Embryonic facial prominence (tissue), 1 donor: Measurements from ENCODE around the gene WNK3.
A peak's percentile ranks its signal among the peaks of the same experiment; 100 is the strongest.
"Not testable (repeated sequence)": the region's sequence is repeated elsewhere in the genome, so short reads cannot be mapped to it uniquely, and the experiment has no call there.

ENCODE experiments used
- DNase-seq: peaks from one replicate; pipeline ENCODE4 v3.0.0-alpha.2; 2016; ENCODE audit errors: extremely low spot score

The WNK3 gene

DNA sequence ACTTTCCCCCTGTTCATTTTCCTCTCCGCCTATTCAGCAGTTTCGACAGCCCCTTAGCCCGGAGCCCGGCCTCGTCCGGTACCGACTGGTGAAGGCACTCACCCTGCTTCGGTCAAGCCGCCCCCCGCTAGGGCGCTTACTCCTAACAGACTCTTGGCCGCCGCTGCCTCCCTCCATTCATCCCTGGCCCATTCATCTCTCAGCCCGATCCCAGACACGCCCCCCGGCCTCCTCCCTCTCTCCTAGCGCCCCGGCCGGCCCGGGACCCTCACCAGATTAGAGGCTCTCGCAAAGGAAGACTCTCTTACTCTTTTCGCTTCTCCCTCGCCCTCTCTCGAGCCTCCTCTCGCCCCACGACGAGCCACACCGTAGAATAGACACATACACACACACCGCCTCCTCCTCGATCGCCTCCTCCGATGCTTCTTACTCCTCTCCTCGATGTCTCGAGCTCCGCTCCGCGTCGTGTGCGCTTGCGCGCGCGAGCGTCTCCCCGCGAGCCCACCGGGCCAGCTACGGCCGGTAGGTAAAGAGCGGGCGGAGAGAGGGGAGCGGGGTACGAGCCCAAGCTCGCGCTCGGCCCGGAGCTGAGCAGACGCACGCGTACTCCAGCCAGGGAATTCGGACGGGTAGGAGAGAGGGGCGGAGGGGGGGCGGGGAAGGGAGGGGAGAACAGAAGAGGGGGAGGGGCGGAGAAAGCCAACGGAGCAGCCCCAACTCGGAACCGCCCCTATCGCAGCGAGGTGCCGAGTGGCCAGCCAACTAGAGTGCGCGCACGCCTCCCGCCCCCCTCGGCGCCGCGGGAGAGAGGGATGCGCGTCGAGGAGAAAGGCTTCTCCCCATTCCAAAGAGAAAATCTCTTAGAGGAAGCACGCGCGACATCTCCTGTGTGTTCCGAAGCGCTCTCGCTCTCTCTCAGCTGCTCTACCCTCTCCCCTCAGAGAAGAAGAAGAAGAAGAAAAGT lies at the start of gene WNK3:
Gene WNK3 (minus strand): TSS at position 633 of the 964 bp plus-strand sequence.
- DNase-seq = peak; percentile 75

DNA sequence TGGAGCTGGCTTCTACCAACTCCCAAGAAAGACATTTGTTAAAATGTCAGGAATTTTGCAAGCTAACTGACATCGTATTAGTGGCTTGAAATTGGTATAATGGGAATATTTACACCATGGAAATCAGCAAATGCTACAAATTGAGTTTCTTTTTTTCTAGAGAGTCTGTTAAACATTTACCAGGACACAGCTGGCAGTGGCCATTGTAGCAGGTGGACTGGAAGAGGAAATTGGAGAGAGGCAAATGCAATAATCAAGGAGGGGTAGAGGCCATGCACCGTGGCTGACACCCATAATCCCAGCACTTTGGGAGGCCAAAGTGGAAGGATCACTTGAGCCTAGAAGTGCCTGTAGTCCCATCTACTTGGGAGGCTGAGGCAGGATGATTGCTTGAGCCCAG lies 49.4 kb upstream of the WNK3 start:
- DNase-seq = no peak

DNA sequence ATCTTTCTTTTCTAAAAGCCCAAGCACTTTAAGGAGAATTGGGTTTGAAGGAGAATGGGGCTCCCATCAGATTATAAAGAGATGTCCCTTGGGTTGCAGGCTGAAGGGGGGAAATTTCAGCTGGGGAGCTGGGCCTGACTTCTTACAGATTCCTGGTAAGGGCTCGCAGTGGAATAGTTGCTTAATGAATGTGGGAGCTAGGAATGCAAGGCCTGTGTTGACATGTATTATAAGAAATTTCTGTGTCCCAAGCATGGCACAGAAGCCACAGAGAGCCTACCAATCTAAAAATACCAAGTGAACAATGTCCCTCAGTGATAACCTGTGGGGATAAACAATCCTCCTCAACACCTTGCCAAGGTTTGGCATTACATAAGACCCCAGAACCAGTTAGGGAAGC lies 39.3 kb upstream of the WNK3 start:
- no peak for DNase-seq

DNA sequence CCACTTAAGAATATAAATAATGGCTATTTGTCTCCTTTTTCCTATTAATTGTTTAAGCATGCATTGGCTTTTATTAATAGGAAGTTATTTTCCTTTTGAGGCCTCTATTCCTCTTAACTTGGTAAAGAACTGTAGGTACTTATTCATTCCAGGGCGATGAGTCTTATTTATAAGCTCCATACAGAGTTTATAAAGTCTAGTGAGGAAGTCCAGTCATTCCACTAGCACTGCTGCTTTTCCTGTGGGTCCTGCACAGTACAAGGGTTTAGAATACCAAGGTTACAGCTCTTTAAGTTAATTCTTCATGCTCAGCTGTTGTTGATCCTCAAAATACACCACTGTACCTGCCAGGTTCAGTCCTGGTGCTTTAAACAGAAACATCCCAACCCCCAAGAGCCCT lies 28.5 kb upstream of the WNK3 start:
- no peak for DNase-seq

DNA sequence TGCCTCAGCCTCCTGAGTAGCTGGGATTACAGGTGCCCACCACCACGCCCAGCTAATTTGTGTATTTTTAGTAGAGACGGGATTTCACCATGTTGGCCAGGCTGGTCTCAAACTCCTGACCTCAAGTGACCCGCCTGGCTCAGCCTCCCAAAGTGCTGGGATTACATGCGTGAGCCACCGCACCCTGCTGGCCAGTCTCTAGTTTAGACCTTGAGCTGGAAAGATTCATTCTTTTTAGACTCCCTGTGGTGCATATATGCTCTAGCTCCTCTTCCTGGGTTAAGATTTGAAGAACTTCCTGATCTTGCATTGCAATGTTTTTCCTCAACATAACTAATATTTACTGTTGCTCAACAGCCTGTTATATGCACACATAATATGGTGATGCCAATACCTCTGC lies 26.8 kb upstream of the WNK3 start:
- DNase-seq = not testable (repeated sequence)

DNA sequence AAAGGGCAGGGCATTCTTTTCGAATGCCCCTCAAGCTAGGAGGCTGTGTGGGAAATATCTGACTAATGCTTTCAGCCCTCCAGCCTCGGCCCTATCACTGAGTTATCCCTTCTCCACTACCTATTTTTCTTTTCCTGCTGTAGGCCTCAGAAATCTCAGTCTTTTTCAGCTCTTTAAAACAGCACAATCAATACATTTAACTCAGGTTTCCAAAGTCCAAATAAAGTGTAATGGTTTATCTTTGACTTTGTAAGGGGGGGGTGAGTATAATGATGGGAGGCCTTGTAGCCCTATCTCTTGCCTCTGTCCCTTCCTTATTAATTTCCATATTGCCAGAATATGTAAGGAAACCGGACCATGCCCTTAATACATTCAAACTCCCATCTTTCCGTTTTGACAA lies 1.6 kb upstream of the WNK3 start:
- DNase-seq = no peak

DNA sequence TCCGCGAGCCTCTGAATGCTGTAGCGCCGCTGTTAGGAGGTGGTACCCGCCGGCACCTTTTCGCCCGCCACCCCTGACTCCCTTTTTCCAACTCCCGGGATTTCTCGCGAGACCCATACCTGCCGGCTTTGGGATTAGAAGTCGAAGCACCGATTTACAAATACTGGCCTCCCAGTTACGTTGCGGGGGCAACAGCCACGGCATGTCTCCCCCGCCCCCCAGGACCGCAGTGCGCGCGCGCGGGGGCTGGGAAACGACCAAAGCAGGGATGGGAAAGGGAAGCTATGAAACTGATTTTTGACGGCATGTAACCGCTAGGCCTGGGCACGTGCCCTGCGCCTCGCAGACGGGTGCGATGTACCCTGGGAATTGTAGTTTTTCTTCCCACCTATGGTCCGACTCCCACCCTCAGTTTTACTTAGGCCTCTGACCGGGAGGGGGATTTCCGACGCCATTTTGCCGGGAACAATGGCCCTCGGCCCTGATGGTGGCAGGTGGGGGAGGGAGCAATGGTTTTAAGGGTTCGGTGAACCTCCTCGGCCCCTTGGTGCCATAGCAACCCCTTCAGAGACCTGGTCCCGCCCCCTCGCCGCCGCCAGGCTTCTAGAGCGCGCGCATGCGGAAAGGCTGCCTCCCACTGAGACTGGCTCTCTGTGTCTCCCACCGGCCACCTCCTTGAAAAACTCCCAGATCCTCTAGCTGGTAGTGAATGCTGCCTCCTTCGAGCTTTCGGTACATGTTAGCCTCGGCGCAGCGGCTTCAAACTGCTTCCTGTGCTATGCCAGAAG lies 772 bp upstream of the WNK3 start:
- DNase-seq = peak; percentile 79

DNA sequence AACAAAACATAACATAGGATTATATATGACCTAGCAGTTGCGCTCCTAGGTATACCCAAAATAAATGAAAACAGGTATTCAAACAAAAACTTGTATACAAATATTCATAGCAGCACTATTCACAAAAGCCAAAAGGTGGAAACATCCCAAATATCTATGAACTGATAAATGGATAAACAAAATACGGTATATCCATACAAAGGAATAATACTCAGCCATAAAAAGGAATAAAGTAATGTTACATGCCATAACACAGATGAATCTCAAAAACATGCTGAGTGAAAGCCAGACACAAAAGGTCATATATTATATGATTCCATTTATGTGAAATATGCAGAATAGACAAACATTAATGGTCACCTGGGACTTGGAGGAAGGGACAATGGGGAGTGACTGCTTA lies 5.2 kb downstream of the WNK3 start:
- DNase-seq = no peak

DNA sequence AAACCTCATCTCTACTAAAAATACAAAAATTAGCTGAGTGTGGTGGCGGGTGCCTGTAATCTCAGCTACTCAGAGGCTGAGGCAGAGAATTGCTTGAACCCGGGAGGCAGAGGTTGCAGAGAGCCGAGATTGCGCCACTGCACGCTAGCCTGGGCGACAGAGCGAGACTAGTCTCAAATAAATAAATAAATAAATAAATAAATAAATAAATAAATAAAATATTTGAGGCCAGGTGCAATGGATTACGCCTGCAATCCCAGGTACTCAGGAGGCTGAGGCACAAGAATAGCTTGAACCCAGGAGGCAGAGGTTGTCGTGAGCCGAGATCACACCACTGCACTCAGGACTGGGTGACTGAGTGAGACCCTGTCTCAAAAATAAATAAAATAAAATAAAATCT lies 20.5 kb downstream of the WNK3 start:
- not testable (repeated sequence) for DNase-seq

DNA sequence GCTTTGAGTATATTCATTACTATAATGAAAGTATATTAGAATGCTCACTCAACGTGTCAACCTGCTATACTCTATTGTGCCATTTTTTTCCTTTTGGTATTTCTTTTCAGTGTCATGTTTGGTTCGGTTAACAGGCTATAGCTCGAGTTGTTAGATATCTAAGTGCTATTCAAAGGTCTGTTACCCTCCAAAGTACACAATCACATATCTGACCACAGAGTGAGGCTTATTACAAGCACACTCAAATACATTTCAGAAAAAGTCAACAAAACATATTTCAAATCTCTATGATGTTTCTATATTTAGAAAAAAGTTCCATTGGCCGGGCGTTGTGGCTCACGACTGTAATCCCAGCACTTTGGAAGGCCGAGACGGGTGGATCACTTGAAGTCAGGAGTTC lies 32.8 kb downstream of the WNK3 start:
- DNase-seq = no peak

DNA sequence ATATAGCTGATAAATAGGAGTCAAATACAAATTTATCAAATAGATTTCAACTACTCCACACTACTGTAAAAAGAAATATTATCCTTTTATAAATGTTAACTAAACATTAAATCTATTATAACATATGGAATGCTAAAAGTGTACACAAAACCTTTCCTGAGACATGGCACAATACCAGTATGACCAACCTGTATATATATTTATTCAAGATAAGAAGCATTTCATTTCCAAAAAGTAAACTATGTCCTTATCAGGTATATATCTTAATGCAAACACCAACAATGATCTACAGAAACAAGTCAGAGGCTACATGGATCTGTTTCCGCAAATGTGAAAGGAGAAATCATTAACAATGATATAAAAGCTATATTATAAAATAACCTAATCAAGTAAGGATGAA lies 37.8 kb downstream of the WNK3 start:
- DNase-seq = no peak

DNA sequence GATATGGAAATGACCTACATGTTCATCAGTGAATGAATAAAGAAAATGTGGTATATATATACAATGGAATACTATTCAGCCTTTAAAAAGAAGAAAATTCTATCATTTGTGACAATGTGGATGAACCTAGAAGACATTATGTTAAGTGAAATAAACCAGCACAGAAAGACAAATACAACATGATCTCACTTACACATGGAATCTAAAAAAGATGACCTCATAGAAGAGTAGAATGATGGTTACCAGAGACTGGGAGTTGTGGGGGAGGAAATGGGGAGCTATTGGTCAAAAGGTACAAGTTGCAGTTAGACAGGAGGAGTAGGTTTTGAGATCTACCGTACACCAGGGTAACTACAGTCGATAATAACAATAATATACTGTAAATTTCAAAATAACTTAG lies 51.5 kb downstream of the WNK3 start:
- DNase-seq = no peak

DNA sequence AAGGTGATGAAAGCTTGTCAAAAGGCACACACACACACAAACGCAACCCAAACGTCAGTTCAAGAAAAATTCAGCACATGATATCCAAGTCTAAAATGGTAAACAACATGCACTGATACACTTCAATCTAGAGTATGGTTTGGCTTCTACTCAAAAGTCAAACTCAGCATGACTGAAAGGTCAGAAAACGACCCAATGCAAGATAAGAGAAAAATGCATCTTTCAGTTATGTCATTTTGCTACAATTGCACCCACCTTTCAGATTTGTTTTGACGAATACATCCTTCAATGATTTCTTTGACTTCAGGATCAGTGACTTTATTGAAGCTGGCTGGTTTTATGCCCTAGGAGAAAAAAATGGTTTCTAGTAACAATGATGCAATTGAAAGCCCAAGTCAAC lies 56.3 kb downstream of the WNK3 start:
- no peak for DNase-seq

DNA sequence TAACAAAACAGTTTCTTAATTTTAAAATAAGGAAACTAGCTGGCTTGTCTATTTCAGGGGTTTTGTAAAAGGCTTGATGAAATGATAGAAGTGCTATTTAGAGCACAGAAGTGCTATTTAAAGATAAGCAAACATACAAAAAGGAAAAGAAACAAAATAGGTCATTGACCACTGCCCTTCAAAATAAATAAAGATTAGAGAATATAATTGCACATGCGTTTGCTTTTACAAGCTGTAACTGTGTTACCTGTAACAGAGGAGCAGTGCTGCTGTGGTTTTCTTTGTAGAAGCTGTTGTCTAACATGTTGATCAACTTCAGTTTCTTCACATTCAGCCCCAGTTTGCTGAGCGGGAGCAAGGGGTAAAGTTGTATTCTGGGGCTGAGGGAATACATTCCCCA lies 63.5 kb downstream of the WNK3 start:
- DNase-seq = no peak

DNA sequence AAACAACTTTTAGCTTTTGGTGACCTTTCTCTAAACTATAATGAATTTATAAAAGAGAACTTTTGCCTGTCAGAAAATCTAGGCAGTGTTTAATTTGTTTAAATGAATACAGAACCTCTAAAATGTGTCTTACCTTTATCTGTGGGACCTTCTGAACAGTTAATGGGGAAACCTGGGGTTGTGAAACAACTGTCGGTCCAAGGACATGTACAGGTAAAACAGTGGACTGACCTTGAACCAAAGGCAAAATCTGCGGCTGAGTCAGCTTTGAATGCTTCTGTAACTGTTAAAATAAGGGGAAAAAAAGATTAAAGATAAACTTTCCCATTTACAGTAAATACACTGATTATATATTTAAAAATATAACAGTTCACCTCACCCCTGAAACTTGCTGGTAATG lies 65.1 kb downstream of the WNK3 start:
- no peak for DNase-seq

DNA sequence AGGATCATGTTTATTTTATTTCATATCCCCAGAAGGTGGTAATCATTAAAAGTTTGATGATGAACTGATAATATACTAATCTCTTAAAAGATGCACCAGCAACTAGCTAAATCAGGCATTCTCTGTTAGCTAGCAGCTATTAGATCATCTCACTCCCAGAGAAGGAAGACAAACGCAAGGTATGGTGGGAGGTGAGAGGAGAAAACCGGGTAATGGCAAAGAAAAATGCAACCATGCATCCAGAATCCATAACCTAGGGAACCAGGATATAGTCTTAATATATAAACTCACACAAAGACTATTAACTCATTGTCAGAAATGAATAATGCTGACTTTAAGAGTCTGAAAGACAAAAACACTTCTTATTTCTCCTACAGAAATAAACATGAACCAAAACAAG lies 66.1 kb downstream of the WNK3 start:
- no peak for DNase-seq

DNA sequence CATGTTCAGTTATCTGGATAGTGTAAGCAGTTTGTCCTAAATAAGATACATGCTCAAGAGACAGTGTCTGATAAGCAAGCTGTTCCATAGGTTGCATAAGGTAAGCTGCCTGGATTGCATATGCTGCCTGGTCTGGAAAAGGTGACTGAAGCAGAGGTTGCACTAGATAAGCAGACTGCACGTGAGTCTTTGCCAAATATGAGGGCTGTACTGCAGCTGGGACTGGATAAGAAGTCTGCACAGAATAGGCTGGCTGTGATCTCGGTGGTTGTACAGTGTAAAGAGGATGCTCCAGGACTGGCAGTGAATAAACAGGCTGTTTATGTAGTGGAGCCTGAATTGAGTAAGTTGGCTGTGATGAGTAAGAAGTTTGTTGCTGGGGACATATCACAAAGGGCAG lies 68.9 kb downstream of the WNK3 start:
- DNase-seq = no peak

DNA sequence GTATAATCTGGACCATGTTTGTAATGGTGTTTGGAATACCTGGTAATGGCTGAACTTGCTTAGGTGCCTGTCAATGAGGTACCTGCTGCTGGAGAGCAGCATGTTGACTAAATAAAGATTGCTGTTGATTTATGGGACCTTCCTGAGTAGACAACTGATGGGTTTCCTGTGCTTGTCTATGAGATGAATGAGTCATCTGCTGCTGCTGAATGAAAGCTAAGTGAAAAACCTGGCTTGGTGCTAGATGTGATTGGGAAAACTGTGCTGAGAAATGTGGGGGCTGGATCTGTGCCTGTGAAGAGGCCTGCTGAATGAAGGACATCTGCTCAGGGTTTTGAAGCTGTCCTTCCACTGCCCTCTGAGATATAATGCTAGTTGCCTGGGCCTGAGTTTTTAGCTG lies 69.6 kb downstream of the WNK3 start:
- no peak for DNase-seq

DNA sequence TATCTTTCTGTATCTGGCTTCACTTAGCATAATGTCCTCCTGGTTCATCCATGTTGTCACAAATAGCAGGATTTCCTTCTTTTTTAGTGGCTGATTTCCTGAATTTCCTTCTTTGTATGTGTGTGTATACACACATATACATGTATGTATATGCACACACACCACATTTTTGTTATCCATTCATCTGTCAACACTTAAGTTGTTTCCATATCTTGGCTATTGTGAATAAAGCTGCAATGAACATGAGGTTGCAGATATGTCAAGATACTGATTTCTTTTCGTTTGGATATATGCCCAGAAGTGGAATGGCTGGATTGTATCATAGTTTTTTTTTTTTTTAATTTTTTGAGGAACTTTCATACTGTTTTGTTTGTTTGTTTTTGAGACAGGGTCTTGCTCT lies 76.2 kb downstream of the WNK3 start:
- no peak for DNase-seq

DNA sequence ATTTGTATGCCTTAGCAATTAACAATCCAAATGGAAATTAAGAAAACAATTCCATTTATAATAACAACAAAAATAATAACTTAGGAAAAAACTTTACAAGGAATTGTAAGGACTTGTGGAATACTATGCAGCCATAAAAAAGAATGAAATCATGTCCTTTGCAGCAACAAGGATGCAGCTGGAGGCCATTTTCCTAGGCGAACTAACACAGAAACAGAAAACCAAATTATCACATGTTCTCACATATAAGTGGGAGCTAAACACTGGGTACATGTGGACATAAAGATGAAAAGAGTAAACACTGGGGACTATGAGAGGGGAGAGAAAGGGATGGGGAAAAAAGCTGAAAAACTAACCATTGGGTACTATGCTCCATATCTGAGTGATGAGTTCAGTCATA lies 77.4 kb downstream of the WNK3 start:
- no peak for DNase-seq

DNA sequence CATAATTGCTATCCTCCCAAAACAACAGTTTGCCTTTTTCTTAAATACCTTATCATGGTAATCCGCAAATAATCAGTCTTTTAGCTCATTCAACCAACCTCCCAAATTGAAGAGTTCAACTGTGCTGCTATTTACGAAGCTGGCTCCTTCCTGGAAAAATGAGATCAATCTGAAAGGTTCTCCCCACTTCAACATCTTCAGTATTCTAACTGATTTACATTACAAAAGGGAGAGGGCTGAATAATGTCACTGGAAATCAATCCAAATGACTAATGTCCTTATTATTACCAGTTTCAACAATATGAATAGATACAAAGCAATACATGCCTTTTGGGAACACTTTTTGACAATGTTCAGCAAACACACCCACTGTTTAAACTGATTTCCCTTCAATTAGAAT lies 86.2 kb downstream of the WNK3 start:
- DNase-seq = no peak

DNA sequence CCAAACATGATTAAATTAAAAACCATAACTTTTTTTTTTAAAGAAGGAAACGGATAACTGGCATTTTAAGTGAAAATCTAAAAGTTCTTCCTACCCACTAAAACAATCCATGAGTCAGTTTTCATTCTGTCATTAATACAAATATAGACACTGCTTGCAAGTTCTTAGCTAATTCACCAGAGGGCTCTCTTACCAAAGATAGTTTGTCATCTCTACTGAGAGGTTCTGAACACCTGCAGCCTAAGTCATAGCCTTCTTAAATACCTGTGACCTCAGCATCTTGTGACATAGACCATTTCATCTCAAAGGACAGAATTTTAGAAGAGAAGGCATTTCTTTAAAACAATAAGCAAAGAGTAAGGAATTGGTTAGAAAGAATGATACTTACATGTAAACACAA lies 109.5 kb downstream of the WNK3 start:
- DNase-seq = no peak

DNA sequence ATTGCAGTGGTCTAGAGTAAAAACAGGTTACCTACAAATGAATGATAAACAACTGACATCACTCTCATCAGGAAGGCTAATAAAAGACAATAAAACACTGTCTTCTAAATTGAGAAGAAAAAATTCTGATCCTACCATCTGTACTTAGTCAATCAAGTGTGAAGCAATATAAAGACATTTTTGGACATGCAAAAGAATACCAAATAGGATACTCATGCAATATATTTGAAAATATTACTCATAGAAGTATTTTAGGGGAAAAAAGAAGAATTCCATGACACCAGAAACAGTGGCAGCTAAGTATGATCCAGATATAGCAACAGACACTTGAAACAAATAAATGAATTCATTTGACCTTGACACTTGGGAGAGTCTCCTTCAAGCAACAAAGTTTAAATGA lies 111.0 kb downstream of the WNK3 start:
- no peak for DNase-seq
